SK-N-MC (cell line): Measurements from ENCODE around the gene HYPK.
A peak's percentile ranks its signal among the peaks of the same experiment; 100 is the strongest.
"Not testable (repeated sequence)": the region's sequence is repeated elsewhere in the genome, so short reads cannot be mapped to it uniquely, and the experiment has no call there.

ENCODE experiments used
- DNase-seq: peaks from one replicate; pipeline ENCODE4 v3.0.0-alpha.2; 2011; ENCODE audit warnings: low read depth, low spot score
- H3K27ac ChIP-seq: fragments of 200-600 bp; sonication (generic); 2 replicates; pipeline ENCODE4 v1.5.1; 2016; ENCODE audit warnings: mixed run types
- H3K36me3 ChIP-seq: fragments of 200-600 bp; sonication (generic); 2 replicates; pipeline ENCODE4 v1.6.1; 2017; ENCODE audit warnings: antibody characterized with exemption, low read length, mixed read lengths; ENCODE audit not compliant: insufficient read depth
- H3K4me3 ChIP-seq: fragments of 200-600 bp; sonication (generic); 2 replicates; pipeline ENCODE4 v1.5.1; 2016
- H3K9ac ChIP-seq: fragments of 200-600 bp; sonication (generic); 2 replicates; pipeline ENCODE4 v1.8.0; 2017; ENCODE audit warnings: mixed run types, mixed read lengths; ENCODE audit not compliant: insufficient read length
- H3K9me3 ChIP-seq: fragments of 200-600 bp; sonication (generic); 2 replicates; pipeline ENCODE4 v1.6.1; 2017; ENCODE audit warnings: low read depth, mild to moderate bottlenecking, antibody characterized with exemption, low read length, moderate library complexity, mixed read lengths
- EZH2 ChIP-seq: fragments of 200-600 bp; sonication (generic); IDR thresholded peaks from one replicate; pipeline ENCODE4 v1.6.1; 2017; ENCODE audit warnings: antibody characterized with exemption
- FOXP2 ChIP-seq: optimal IDR thresholded peaks from 2 replicates; pipeline ENCODE3; 2011; ENCODE audit warnings: mild to moderate bottlenecking, moderate library complexity; ENCODE audit not compliant: insufficient read depth; ENCODE audit errors: extremely low read length, control extremely low read depth
- POLR2AphosphoS5 ChIP-seq: IDR thresholded peaks from 2 replicates; pipeline ENCODE4 v1.6.1; 2012; ENCODE audit warnings: mild to moderate bottlenecking, low read depth, low read length, borderline replicate concordance

Gene HYPK

DNA sequence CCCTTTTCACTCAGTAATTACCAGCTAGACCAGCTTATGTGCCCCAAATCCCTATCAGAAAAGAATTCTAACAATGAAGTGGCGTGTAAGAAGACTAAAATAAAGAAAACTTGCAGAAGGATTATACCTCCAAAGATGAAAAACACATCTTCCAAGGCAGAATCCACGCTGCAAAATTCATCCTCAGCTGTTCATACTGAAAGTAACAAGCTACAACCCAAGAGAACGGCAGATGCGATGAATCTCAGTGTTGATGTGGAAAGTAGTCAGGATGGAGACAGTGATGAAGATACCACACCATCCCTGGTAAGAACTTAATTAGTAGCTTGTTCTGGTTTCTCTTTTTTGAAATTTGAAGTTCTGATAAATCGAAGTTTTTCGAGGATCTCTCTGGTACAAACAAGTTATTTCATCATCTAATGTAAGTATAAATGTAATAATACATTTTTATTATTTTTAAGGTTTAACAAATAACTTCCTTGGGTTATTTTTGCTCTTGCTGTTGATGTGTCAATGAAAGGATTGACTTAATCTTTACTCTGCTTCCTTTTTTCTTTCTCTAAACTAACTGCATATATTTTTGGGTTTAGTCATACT lies 27.8 kb downstream of the HYPK start:
- Histone ChIP-seq H3K9ac (peak overlapping the region; percentile 92), H3K27ac (peak overlapping the region; percentile 35), H3K4me3 (peak overlapping the region; percentile 81), H3K9me3 (no peaks in the 10 kb centered on the region), H3K36me3 (peaks cover 40% of the 10 kb centered on the region)
- TF ChIP-seq EZH2: no peak
- no peak for TF ChIP-seq POLR2AphosphoS5
- no peak for DNase-seq

GRCh38 chr15:43829951-43830540 lies 29.6 kb downstream of the HYPK start:
- not testable (repeated sequence) for DNase-seq, H3K9ac ChIP-seq, H3K4me3 ChIP-seq, H3K27ac ChIP-seq, H3K9me3 ChIP-seq
- peaks cover 53% of the 10 kb centered on the region for H3K36me3 ChIP-seq

GRCh38 chr15:43830691-43831275 lies 30.4 kb downstream of the HYPK start:
- peaks cover 59% of the 10 kb centered on the region for H3K36me3 ChIP-seq
- not testable (repeated sequence) for H3K4me3 ChIP-seq, H3K27ac ChIP-seq, DNase-seq, H3K9me3 ChIP-seq, H3K9ac ChIP-seq

DNA sequence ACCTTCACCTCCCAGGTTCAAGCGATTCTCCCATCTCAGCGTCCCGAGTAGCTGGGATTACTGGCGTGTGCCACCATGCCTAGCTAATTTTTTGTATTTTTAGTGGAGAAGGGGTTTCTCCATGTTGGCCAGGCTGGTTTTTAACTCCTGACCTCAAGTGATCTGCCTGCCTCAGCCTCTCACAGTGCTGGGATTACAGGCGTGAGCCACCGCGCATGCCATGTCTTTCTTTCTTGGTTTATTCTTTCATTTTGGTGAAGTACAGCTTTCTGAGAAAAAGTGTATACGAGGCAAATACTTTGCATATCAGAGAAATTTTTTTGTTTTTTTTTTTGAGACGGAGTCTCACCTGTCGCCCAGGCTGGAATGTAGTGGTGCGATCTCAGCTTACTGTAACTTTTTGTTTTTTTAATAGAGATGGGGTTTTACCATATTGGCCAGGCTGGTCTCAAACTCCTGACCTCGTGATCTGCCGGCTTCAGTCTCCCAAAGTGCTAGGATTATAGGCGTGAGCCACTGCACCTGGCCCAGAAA lies 31.2 kb downstream of the HYPK start:
- not testable (repeated sequence) for DNase-seq, H3K27ac ChIP-seq, H3K9me3 ChIP-seq, H3K4me3 ChIP-seq, H3K9ac ChIP-seq
- H3K36me3 ChIP-seq: peaks cover 67% of the 10 kb centered on the region

GRCh38 chr15:43832485-43832884 lies 32.1 kb downstream of the HYPK start:
- H3K27ac ChIP-seq, DNase-seq, H3K4me3 ChIP-seq, H3K9ac ChIP-seq, H3K9me3 ChIP-seq: not testable (repeated sequence)
- H3K36me3 ChIP-seq: peaks cover 76% of the 10 kb centered on the region

DNA sequence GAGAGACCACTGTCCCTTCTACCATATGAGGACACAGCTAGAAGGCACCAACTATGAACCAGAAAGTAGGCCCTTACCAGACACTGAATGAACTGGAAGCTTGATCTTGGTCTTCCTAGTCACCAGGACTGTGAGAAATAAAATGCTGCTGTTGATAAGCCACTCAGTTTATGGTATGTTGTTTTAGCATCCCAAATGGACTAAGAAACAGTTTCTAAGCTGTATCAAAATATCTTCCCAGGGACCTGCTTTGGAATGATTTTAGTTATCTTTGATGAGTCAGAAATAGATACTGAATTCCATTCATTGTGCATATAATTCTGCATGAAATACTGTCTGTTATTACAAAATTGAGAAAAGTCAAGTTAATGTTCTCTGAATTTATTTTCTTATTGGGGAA lies 45.0 kb downstream of the HYPK start:
- Histone ChIP-seq H3K4me3 (no peak overlapping the region), H3K9me3 (no peaks in the 10 kb centered on the region), H3K27ac (no peak overlapping the region), H3K36me3 (peaks cover 70% of the 10 kb centered on the region), H3K9ac (no peak overlapping the region)
- no peak for DNase-seq
- no peak for TF ChIP-seq EZH2
- no peak for TF ChIP-seq POLR2AphosphoS5

GRCh38 chr15:43851251-43851650 lies 50.9 kb downstream of the HYPK start:
- H3K36me3 ChIP-seq: peaks cover 78% of the 10 kb centered on the region
- no peak overlapping the region for H3K9ac ChIP-seq
- H3K27ac ChIP-seq: no peak overlapping the region
- TF ChIP-seq EZH2 (no peak), FOXP2 (no peak), POLR2AphosphoS5 (no peak)
- H3K9me3 ChIP-seq: no peaks in the 10 kb centered on the region
- DNase-seq: no peak
- H3K4me3 ChIP-seq: no peak overlapping the region

DNA sequence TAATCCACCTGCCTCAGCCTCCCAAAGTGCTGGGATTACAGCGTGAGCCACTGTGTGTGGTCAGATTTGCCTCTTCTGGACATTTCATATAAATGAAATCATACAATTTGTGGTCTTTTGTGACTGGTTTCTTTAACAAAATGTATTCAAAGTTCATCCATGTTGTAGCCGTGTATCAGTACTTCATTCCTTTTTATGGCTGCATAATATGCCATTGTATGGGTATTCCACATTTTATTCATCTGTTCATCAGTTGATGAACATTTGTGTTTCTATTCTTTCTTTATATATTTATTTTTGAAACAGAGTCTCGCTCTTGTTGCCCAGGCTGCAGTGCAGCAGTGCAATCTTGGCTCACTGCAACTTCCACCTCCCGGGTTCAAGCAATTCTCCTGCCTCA lies 52.2 kb downstream of the HYPK start:
- TF ChIP-seq EZH2 (no peak), POLR2AphosphoS5 (no peak), FOXP2 (no peak)
- Histone ChIP-seq H3K9me3 (no peaks in the 10 kb centered on the region), H3K9ac (no peak overlapping the region), H3K36me3 (peaks cover 80% of the 10 kb centered on the region), H3K4me3 (no peak overlapping the region), H3K27ac (no peak overlapping the region)
- DNase-seq: no peak
